Transverse colon (tissue), 4 donors: ENCODE results near the gene RAD51AP1.

Experiments
- POLR2A ChIP-seq: fragments of 450-650 bp; IDR thresholded peaks from one replicate; pipeline ENCODE4 v1.6.1; 2016; ENCODE audit warnings: antibody characterized with exemption, mild to moderate bottlenecking, moderate library complexity
- POLR2AphosphoS5 ChIP-seq, 3 donors: sonication (generic); formaldehyde crosslinking; IDR thresholded peaks; one replicate each; pipeline ENCODE4 v1.6.1; 2016; ENCODE audit warnings: antibody characterized with exemption in 3 of 3
- TF ChIP-seq, protein P1 (sequence below), 5 experiments: fragments of 200-600 bp in 3 of 5; fragments of 450-650 bp in 2 of 5; sonication (generic) in 3 of 5; IDR thresholded peaks; 1 replicate in 2 of 5; 2 replicates in 3 of 5; pipeline ENCODE4 v1.5.1; 2016 to 2017; ENCODE audit warnings: antibody characterized with exemption in 5 of 5, inconsistent platforms in 3 of 5, mild to moderate bottlenecking in 2 of 5, moderate library complexity in 1 of 5

DNA sequence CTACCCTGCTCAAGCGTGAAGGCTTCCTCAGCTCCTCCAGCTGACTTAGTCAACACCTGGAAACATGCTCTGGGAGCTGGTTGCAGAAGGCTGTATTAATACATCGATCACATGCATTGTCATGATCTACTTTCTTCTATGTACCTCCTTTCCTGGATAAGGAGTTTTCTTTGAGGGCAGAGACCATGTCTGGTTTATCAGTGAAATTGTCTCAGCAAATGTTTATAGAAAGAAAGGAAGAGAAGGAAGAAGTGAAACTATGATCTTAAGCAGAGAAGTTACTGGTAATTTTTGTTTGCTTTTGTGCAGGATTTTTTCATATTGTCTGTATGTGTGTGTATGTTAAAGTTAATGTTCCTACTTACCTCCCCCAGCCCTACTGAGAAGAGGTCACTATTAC, 27.8 kb downstream of the RAD51AP1 start:
- TF ChIP-seq POLR2AphosphoS5 (IDR thresholded peaks at IDR 0.05) (no peak), POLR2A (no peak)
- TF ChIP-seq, protein P1, sequence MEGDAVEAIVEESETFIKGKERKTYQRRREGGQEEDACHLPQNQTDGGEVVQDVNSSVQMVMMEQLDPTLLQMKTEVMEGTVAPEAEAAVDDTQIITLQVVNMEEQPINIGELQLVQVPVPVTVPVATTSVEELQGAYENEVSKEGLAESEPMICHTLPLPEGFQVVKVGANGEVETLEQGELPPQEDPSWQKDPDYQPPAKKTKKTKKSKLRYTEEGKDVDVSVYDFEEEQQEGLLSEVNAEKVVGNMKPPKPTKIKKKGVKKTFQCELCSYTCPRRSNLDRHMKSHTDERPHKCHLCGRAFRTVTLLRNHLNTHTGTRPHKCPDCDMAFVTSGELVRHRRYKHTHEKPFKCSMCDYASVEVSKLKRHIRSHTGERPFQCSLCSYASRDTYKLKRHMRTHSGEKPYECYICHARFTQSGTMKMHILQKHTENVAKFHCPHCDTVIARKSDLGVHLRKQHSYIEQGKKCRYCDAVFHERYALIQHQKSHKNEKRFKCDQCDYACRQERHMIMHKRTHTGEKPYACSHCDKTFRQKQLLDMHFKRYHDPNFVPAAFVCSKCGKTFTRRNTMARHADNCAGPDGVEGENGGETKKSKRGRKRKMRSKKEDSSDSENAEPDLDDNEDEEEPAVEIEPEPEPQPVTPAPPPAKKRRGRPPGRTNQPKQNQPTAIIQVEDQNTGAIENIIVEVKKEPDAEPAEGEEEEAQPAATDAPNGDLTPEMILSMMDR (IDR thresholded peaks at IDR 0.05): no peak
